ENCODE data around the gene TMEM50A.
"Not testable (repeated sequence)": the region's sequence is repeated elsewhere in the genome, so short reads cannot be mapped to it uniquely, and the experiment has no call there.

The TMEM50A gene

DNA sequence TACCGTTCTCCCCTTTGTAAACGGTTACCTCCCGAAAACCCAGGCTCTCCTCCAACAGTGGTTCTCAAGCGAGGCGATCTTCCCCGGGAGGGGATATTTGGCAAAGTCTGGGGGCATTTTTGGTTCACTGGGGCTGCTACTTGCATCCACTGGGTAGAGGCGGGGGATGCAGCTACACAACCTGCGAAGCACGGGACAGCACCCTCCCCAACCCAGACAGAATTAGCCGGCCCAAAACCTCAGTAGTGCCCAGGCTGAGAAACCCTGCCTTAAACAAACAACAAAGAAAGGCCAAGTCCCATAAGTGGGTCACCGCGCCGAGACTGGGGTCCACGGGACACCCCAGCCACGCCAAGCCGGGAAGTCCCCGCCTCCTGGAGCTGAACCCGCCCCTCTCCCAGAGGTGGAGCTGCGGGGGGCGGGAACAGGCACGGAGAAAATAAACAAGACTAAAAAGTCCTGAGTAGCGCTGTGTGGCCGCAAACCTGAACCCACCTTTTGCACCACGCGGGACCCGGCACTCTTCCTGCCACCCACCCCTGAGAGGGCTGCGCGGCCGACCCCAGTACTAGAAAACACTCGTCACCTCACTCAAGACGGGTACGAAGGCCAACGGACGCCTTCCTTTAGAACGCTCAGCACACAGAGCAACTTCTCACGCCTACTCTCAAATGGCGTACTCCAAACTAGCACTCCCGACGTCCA lies 499 bp upstream of the TMEM50A start:
- DNase-seq = peak; percentile 62 to 67

GRCh38 chr1:25338986-25339385 lies 852 bp downstream of the TMEM50A start:
- DNase-seq = no peak

- no peak for DNase-seq
Observed at GRCh38 chr1:25341746-25342145, 3.6 kb downstream of the TMEM50A start.

DNA sequence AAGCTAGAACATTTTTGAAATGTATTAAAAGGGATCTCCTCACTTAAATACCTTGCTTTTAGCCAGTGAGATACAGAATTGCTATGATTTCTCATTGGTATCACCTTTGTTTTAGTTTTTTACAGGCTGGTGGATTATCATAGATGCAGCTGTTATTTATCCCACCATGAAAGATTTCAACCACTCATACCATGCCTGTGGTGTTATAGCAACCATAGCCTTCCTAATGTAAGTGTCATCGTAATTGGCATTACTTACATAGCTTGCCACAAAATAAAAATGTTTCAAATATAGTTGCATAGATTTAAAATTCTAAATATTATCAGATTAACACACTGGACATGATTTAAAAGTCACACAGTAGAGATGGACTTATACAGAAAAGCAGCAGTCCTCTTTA lies 4.7 kb downstream of the TMEM50A start:
- no peak for DNase-seq

DNA sequence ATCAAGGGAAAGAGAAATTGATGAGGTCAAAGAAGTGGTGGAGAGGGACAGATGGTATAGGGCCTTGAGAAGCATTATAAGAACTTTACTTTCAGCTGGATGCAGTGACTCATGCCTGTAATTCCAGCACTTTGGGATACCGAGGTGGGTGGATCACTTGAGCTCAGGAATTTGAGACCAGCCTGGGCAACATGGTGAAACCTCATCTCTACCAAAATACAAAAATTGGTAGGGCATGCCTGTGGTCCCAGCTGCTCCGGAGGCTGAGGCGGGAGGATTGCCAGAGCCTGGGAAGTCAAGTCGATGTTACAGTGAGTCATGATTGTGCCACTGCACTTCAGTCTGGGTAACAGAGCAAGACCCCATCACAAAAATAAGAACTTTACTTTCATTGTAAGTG lies 5.7 kb downstream of the TMEM50A start:
- DNase-seq = no peak

GRCh38 chr1:25347556-25347955 lies 9.4 kb downstream of the TMEM50A start:
- no peak for DNase-seq

- DNase-seq = no peak
Observed at GRCh38 chr1:25349606-25350005, 11.5 kb downstream of the TMEM50A start.

DNA sequence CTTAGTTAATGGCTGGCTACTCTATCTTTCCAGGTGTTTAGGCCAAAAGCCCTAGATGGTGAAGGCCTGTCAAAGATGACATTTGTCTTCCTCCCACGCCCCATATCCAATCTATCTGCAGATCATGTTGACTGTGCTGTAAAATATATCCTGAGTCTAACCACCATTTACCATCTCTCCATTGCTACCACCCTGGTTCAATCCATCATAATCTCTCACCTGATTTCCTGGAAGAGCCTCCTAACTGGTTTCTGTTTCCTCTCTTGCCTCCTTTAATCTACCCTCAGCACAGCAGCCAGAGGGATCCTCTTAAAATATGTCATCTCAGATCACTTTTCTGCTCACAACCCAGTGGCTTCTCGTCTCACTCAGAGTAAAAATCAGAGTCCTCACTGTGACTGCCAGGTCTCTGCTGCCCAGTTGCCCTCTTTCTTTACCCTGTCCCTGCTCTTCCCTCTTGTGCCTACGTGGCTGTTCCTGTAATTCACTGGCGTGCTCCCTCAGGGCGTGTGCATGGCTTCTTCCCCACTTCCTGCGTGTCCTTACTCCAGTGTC lies 17.8 kb downstream of the TMEM50A start:
- DNase-seq = no peak

DNA sequence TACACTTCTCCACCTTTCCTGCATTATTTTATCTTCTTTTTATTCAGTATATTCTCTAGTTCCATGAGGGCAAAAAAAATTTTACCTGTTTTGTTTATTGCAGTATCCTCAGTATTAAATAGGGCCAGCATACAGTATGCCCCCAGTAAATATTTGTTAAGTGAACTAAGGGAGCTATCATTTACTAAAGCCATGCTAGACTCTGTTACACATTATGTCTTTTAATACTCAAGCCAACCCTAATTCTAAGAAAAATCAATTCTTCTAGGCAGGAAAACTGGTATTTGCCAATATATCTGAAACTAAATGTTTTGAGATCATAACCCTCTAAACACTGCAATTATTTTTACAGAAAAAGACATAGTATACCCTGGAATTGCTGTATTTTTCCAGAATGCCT lies 18.3 kb downstream of the TMEM50A start:
- DNase-seq = no peak

DNA sequence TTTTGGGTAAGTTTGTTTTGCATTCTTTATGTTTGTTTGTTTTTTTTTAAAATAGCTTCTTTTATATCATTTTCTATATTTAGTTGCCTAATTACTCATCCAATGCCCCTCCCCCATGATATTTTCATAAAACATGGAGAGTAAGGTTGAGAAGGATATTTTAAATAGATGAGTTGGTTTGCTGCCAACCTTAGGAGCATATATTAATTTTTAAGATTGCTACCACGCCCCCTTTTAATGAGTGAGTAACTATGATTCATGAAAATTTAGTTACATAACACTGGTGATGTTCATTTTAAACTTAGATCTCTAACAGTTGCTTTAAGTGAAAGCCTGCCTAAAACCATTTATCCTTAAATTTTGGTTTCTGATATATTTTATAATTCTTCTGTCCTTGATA lies 18.7 kb downstream of the TMEM50A start:
- no peak for DNase-seq

- DNase-seq = no peak
Observed at GRCh38 chr1:25360596-25361581, 22.8 kb downstream of the TMEM50A start.

GRCh38 chr1:25361901-25362300 lies 23.8 kb downstream of the TMEM50A start:
- no peak for DNase-seq

DNA sequence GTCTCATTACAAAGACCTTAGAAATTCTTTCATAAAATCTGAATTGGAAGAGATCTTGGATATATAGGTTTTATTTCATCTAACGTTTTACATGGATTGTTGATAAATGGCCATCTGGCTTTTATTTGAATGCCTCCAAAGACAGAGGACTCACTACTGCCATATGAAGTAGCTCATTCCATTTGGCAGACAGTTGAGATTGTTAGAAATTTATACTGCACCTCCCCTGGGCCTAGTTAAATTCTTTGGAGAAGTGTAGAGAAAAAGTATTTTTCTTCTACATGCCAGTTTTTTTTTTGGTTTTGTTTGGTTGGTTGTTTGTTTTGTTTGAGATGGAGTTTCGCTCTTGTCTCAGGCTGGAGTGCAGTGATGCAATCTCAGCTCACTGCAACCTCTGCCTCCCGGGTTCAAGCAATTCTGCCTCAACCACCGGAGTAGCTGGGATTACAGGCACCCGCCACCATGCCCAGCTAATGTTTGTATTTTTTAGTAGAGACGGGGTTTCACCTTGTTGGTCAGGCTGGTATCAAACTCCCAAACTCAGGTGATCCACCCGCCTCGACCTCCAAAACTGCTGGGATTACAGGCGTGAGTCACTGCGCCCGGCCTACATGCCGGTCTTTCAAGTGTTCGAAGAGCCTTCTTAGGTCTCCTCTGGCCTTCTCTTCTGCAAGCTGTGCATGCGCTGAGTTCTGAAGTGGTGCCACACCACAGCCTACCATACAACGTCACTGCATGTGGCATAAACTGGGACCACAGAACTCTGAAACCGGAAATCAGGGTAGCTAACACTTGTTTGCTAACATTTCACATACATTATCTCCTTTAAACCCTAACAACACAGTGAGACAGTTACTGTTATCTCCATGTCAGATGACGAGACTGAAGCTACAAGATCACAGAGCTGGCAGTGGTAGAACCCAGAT lies 24.8 kb downstream of the TMEM50A start:
- DNase-seq = not testable (repeated sequence)

- no peak for DNase-seq
Observed at GRCh38 chr1:25369241-25369640, 31.1 kb downstream of the TMEM50A start.

GRCh38 chr1:25369691-25370271 lies 31.6 kb downstream of the TMEM50A start:
- DNase-seq = not testable (repeated sequence)

- not testable (repeated sequence) for DNase-seq
Observed at GRCh38 chr1:25371757-25372156, 33.6 kb downstream of the TMEM50A start.

DNA sequence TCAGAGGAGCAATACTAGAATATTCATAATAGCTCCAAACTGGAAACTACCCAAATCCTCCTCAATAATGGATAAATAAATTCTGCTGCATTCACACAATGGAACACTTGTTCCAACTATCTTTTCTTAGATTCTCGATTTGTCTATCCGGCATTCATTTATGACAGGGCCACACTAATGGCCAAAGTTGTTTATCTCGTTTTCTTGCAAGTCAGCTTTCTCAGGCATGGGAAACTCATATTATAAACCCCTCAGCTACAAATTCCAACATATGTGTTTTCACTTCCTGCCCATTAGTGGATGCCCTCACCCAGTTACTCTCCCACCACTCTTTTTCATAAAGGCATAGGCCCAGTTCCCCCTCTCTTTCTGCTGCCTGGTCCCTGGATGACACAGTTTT lies 40.2 kb downstream of the TMEM50A start:
- DNase-seq = not testable (repeated sequence)

GRCh38 chr1:25382543-25382942 lies 44.4 kb downstream of the TMEM50A start:
- DNase-seq = not testable (repeated sequence)

GRCh38 chr1:25383090-25383489 lies 45.0 kb downstream of the TMEM50A start:
- DNase-seq = not testable (repeated sequence)

DNA sequence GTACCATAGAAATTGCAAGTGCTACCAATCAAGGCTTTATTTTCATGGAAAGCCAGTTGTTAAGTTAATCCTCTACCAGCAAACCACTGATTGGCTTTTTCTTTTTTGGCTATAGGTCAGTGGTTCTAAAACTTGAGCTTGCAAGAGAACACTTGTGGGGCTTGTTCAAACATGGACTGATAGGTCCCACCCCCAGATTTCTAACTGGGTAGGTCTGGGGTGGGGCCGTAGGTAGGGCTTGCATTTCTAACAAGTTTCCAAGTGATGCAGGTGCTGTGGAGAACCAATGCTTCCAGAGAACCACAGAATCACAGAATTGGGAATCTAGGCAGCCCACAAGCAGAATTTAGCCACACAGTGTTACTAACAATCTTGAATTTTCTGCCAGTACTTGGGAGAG lies 45.7 kb downstream of the TMEM50A start:
- DNase-seq = not testable (repeated sequence)

DNA sequence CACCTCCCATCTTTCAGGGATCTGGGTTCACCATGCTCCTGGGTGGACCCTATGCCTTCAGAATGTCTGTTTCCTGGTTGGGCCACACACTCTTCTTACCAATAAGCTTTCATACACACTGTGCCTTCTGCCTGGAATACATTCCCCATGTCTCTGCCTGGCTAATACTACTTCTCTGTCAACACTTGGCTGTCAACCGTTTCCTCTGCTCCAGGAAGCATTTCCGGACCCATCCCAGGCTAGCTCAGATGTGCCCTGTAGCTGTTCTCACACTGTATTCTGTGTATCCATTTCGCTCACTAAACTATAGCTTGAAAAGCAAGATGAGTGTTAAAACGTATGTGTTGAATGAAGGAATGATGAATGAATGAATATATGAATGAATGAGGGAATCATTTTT lies 49.0 kb downstream of the TMEM50A start:
- not testable (repeated sequence) for DNase-seq

DNA sequence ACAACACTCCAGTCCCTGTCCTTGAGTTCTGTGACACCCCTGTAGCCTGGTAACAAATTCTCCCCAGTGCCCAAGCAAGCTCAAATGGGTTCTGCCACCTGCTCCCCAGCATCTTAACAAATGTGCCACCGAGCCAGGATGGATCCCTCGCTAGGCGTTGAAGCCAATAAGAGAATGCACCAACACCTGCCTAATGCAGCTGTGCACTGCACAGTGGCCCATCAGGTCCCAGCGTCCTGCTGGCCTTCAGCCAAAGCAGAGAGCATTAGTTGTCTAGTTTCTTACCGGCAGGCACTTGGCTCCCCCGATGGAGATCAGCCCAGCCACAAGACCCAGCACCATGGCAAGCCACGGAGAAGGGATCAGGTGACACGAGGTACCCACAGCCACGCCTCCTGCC lies 50.6 kb downstream of the TMEM50A start:
- DNase-seq = not testable (repeated sequence)
